Measurements from ENCODE around the gene SSTR5. TPM values are rescaled to one million over a fixed set of nuclear protein-coding genes. Genes with fewer than 3 reads are reported as not detected.

Gene SSTR5
- total RNA-seq, 4 donors from 2014 or later = not detected

- no peaks in the 10 kb centered on the region for H3K36me3 ChIP-seq
- DNase-seq = no peak
- no peaks in the 10 kb centered on the region for H3K27me3 ChIP-seq
- no peak overlapping the region for H3K27ac ChIP-seq
- H3K9me3 ChIP-seq = no peaks in the 10 kb centered on the region
- intact Hi-C loops (cut with DNase I; ENCODE audit: low total_unique reads) = no loop called here
- TF ChIP-seq POLR2A (IDR thresholded peaks at IDR 0.05) = no peak
- TF ChIP-seq CTCF (IDR thresholded peaks at IDR 0.05) = no peak
- no peak overlapping the region for H3K4me3 ChIP-seq
- H3K4me1 ChIP-seq = no peaks in the 10 kb centered on the region
Measured at GRCh38 chr16:1027501-1027815, 45.1 kb upstream of the SSTR5 start.

- H3K27ac ChIP-seq = no peak overlapping the region
- intact Hi-C loops (cut with DNase I; ENCODE audit: low total_unique reads) = no loop called here
- H3K27me3 ChIP-seq = no peaks in the 10 kb centered on the region
- no peaks in the 10 kb centered on the region for H3K36me3 ChIP-seq
- no peaks in the 10 kb centered on the region for H3K4me1 ChIP-seq
- no peak for DNase-seq
- no peak for TF ChIP-seq POLR2A (IDR thresholded peaks at IDR 0.05)
- TF ChIP-seq CTCF (IDR thresholded peaks at IDR 0.05) = no peak
- no peak overlapping the region for H3K4me3 ChIP-seq
- no peaks in the 10 kb centered on the region for H3K9me3 ChIP-seq
Measured at GRCh38 chr16:1028056-1028455, 44.5 kb upstream of the SSTR5 start.

GRCh38 chr16:1028524-1029258, 43.9 kb upstream of the SSTR5 start:
- no peak for TF ChIP-seq CTCF (IDR thresholded peaks at IDR 0.05)
- no peak for TF ChIP-seq POLR2A (IDR thresholded peaks at IDR 0.05)
- intact Hi-C loops (cut with DNase I; ENCODE audit: low total_unique reads) = no loop called here
- Histone ChIP-seq H3K9me3 (no peaks in the 10 kb centered on the region), H3K27ac (no peak overlapping the region), H3K27me3 (no peaks in the 10 kb centered on the region), H3K4me3 (no peak overlapping the region), H3K4me1 (no peaks in the 10 kb centered on the region), H3K36me3 (no peaks in the 10 kb centered on the region)
- no peak for DNase-seq

- Histone ChIP-seq H3K9me3 (no peaks in the 10 kb centered on the region), H3K36me3 (no peaks in the 10 kb centered on the region), H3K27ac (no peak overlapping the region), H3K4me1 (no peaks in the 10 kb centered on the region), H3K4me3 (no peak overlapping the region), H3K27me3 (no peaks in the 10 kb centered on the region)
- intact Hi-C loops (cut with DNase I; ENCODE audit: low total_unique reads) = no loop called here
- DNase-seq = no peak
- TF ChIP-seq CTCF (IDR thresholded peaks at IDR 0.05) = no peak
- TF ChIP-seq POLR2A (IDR thresholded peaks at IDR 0.05) = no peak
Measured at GRCh38 chr16:1029259-1029545, 43.3 kb upstream of the SSTR5 start.

GRCh38 chr16:1030473-1030901, 42.1 kb upstream of the SSTR5 start:
- H3K9me3 ChIP-seq = no peaks in the 10 kb centered on the region
- no peak overlapping the region for H3K4me3 ChIP-seq
- intact Hi-C loops (cut with DNase I; ENCODE audit: low total_unique reads) = no loop called here
- H3K4me1 ChIP-seq = no peaks in the 10 kb centered on the region
- TF ChIP-seq CTCF (IDR thresholded peaks at IDR 0.05) (no peak), POLR2A (IDR thresholded peaks at IDR 0.05) (no peak)
- DNase-seq = no peak
- H3K27me3 ChIP-seq = no peaks in the 10 kb centered on the region
- no peak overlapping the region for H3K27ac ChIP-seq
- H3K36me3 ChIP-seq = no peaks in the 10 kb centered on the region

Data from uterus (tissue), 4 donors.